ENCODE data around the gene RGS7. TPM values are rescaled to one million over a fixed set of nuclear protein-coding genes. Genes with fewer than 3 reads are reported as not detected.
"Not testable (repeated sequence)": the region's sequence is repeated elsewhere in the genome, so short reads cannot be mapped to it uniquely, and the experiment has no call there.

RGS7 gene
- total RNA-seq, 2 donors from 2014 or later = not detected

- Mint-ChIP-seq H3K27me3 (peaks cover 11% of the 10 kb centered on the region), H3K36me3 (ENCODE audit: low read depth) (no peaks in the 10 kb centered on the region), H3K4me3 (no peak overlapping the region), H3K4me1 (no peaks in the 10 kb centered on the region), H3K27ac (no peak overlapping the region)
- DNase-seq = no peak
- H3K9me3 ChIP-seq (ENCODE audit: control insufficient read depth, low read length, poor library complexity, severe bottlenecking) = no peaks in the 10 kb centered on the region
- no peak for ATAC-seq
Observed at GRCh38 chr1:240784776-240785175, 572.2 kb downstream of the RGS7 start.

GRCh38 chr1:240783728-240784137, 573.3 kb downstream of the RGS7 start:
- H3K4me1 Mint-ChIP-seq; H3K9me3 ChIP-seq (ENCODE audit: control insufficient read depth, low read length, poor library complexity, severe bottlenecking); H3K27me3 Mint-ChIP-seq; H3K4me3 Mint-ChIP-seq; ATAC-seq; DNase-seq; H3K36me3 Mint-ChIP-seq (ENCODE audit: low read depth); H3K27ac Mint-ChIP-seq: not testable (repeated sequence)

GRCh38 chr1:240776237-240776636, 580.8 kb downstream of the RGS7 start:
- ATAC-seq (no peak), DNase-seq (no peak)
- no peak overlapping the region for H3K27ac Mint-ChIP-seq
- no peaks in the 10 kb centered on the region for H3K9me3 ChIP-seq (ENCODE audit: control insufficient read depth, low read length, poor library complexity, severe bottlenecking)
- H3K4me1 Mint-ChIP-seq = no peaks in the 10 kb centered on the region
- H3K36me3 Mint-ChIP-seq (ENCODE audit: low read depth) = peaks cover 2% of the 10 kb centered on the region
- no peak overlapping the region for H3K4me3 Mint-ChIP-seq
- peaks cover 9% of the 10 kb centered on the region for H3K27me3 Mint-ChIP-seq

GRCh38 chr1:240772131-240772530, 584.9 kb downstream of the RGS7 start:
- Mint-ChIP-seq H3K36me3 (ENCODE audit: low read depth) (peaks cover 2% of the 10 kb centered on the region), H3K27me3 (peaks cover 29% of the 10 kb centered on the region)

GRCh38 chr1:240771450-240771849, 585.6 kb downstream of the RGS7 start:
- no peaks in the 10 kb centered on the region for H3K9me3 ChIP-seq (ENCODE audit: control insufficient read depth, low read length, poor library complexity, severe bottlenecking)
- Mint-ChIP-seq H3K4me1 (no peaks in the 10 kb centered on the region), H3K27me3 (peaks cover 29% of the 10 kb centered on the region), H3K4me3 (no peak overlapping the region), H3K27ac (no peak overlapping the region), H3K36me3 (ENCODE audit: low read depth) (peaks cover 2% of the 10 kb centered on the region)
- ATAC-seq (no peak), DNase-seq (no peak)

More at GRCh38 chr1:240772131-240772530, 584.9 kb downstream of the RGS7 start:
- ATAC-seq = no peak
- no peak for DNase-seq
- Mint-ChIP-seq H3K4me3 (no peak overlapping the region), H3K27ac (no peak overlapping the region), H3K4me1 (no peaks in the 10 kb centered on the region)
- H3K9me3 ChIP-seq (ENCODE audit: control insufficient read depth, low read length, poor library complexity, severe bottlenecking) = no peaks in the 10 kb centered on the region

- no peaks in the 10 kb centered on the region for H3K4me1 Mint-ChIP-seq
- H3K36me3 Mint-ChIP-seq (ENCODE audit: low read depth) = no peaks in the 10 kb centered on the region
- DNase-seq = no peak
- no peaks in the 10 kb centered on the region for H3K9me3 ChIP-seq (ENCODE audit: control insufficient read depth, low read length, poor library complexity, severe bottlenecking)
- ATAC-seq = no peak
- no peak overlapping the region for H3K4me3 Mint-ChIP-seq
- H3K27me3 Mint-ChIP-seq = peaks cover 42% of the 10 kb centered on the region
- H3K27ac Mint-ChIP-seq = no peak overlapping the region
Observed at GRCh38 chr1:240768979-240769378, 588.0 kb downstream of the RGS7 start.

- no peaks in the 10 kb centered on the region for H3K9me3 ChIP-seq (ENCODE audit: control insufficient read depth, low read length, poor library complexity, severe bottlenecking)
- ATAC-seq (no peak), DNase-seq (no peak)
- Mint-ChIP-seq H3K4me3 (no peak overlapping the region), H3K27me3 (peaks cover 36% of the 10 kb centered on the region), H3K4me1 (no peaks in the 10 kb centered on the region), H3K36me3 (ENCODE audit: low read depth) (no peaks in the 10 kb centered on the region), H3K27ac (no peak overlapping the region)
Observed at GRCh38 chr1:240766831-240767230, 590.2 kb downstream of the RGS7 start.

GRCh38 chr1:240765732-240766363, 591.2 kb downstream of the RGS7 start:
- no peaks in the 10 kb centered on the region for H3K36me3 Mint-ChIP-seq (ENCODE audit: low read depth)
- H3K4me3 Mint-ChIP-seq = no peak overlapping the region
- H3K27me3 Mint-ChIP-seq = peaks cover 29% of the 10 kb centered on the region
- H3K4me1 Mint-ChIP-seq = no peaks in the 10 kb centered on the region
- no peak overlapping the region for H3K27ac Mint-ChIP-seq
- ATAC-seq (no peak), DNase-seq (no peak)
- H3K9me3 ChIP-seq (ENCODE audit: control insufficient read depth, low read length, poor library complexity, severe bottlenecking) = no peaks in the 10 kb centered on the region

- H3K27ac Mint-ChIP-seq = no peak overlapping the region
Observed at GRCh38 chr1:240763771-240764170, 593.2 kb downstream of the RGS7 start.

GRCh38 chr1:240763095-240763494, 593.9 kb downstream of the RGS7 start:
- not testable (repeated sequence) for H3K27ac Mint-ChIP-seq; H3K4me1 Mint-ChIP-seq; H3K4me3 Mint-ChIP-seq; H3K9me3 ChIP-seq (ENCODE audit: control insufficient read depth, low read length, poor library complexity, severe bottlenecking); ATAC-seq; H3K36me3 Mint-ChIP-seq (ENCODE audit: low read depth); DNase-seq
- H3K27me3 Mint-ChIP-seq = peaks cover 13% of the 10 kb centered on the region

More at GRCh38 chr1:240763771-240764170, 593.2 kb downstream of the RGS7 start:
- no peaks in the 10 kb centered on the region for H3K4me1 Mint-ChIP-seq
- DNase-seq (no peak), ATAC-seq (no peak)
- H3K4me3 Mint-ChIP-seq = no peak overlapping the region
- no peaks in the 10 kb centered on the region for H3K9me3 ChIP-seq (ENCODE audit: control insufficient read depth, low read length, poor library complexity, severe bottlenecking)
- no peaks in the 10 kb centered on the region for H3K36me3 Mint-ChIP-seq (ENCODE audit: low read depth)
- H3K27me3 Mint-ChIP-seq = peaks cover 14% of the 10 kb centered on the region

- H3K4me1 Mint-ChIP-seq; H3K36me3 Mint-ChIP-seq (ENCODE audit: low read depth); DNase-seq; ATAC-seq; H3K4me3 Mint-ChIP-seq; H3K9me3 ChIP-seq (ENCODE audit: control insufficient read depth, low read length, poor library complexity, severe bottlenecking); H3K27ac Mint-ChIP-seq: not testable (repeated sequence)
- H3K27me3 Mint-ChIP-seq = peaks cover 13% of the 10 kb centered on the region
Observed at GRCh38 chr1:240762471-240762987, 594.5 kb downstream of the RGS7 start.

GRCh38 chr1:240758777-240759176, 598.2 kb downstream of the RGS7 start:
- DNase-seq; H3K4me3 Mint-ChIP-seq; H3K27ac Mint-ChIP-seq; ATAC-seq; H3K4me1 Mint-ChIP-seq; H3K27me3 Mint-ChIP-seq; H3K9me3 ChIP-seq (ENCODE audit: control insufficient read depth, low read length, poor library complexity, severe bottlenecking); H3K36me3 Mint-ChIP-seq (ENCODE audit: low read depth): not testable (repeated sequence)

GRCh38 chr1:240758296-240758695, 598.7 kb downstream of the RGS7 start:
- H3K9me3 ChIP-seq (ENCODE audit: control insufficient read depth, low read length, poor library complexity, severe bottlenecking) = no peaks in the 10 kb centered on the region
- peaks cover 3% of the 10 kb centered on the region for H3K36me3 Mint-ChIP-seq (ENCODE audit: low read depth)
- no peak overlapping the region for H3K27ac Mint-ChIP-seq
- DNase-seq = no peak
- no peak overlapping the region for H3K4me3 Mint-ChIP-seq
- H3K4me1 Mint-ChIP-seq = peaks cover 2% of the 10 kb centered on the region
- ATAC-seq = no peak
- H3K27me3 Mint-ChIP-seq = peaks cover 5% of the 10 kb centered on the region

GRCh38 chr1:240747907-240748306, 609.1 kb downstream of the RGS7 start:
- no peaks in the 10 kb centered on the region for H3K4me1 Mint-ChIP-seq
- peaks cover 3% of the 10 kb centered on the region for H3K36me3 Mint-ChIP-seq (ENCODE audit: low read depth)
- H3K27me3 Mint-ChIP-seq = peaks cover 5% of the 10 kb centered on the region
- H3K4me3 Mint-ChIP-seq = no peak overlapping the region
- no peak overlapping the region for H3K27ac Mint-ChIP-seq
- ATAC-seq (no peak), DNase-seq (no peak)
- H3K9me3 ChIP-seq (ENCODE audit: control insufficient read depth, low read length, poor library complexity, severe bottlenecking) = no peaks in the 10 kb centered on the region
